ENCODE data around the gene GPHB5. TPM values are rescaled to one million over a fixed set of nuclear protein-coding genes. Genes with fewer than 3 reads are reported as not detected.

GPHB5 gene
- total RNA-seq, 1 experiment from 2014 or later, result not detected

GRCh38 chr14:63297372-63298063 is 21.2 kb downstream of the GPHB5 start:
- ATAC-seq, result no peak
- no TSS peak for BruUV-seq (replicated peaks)
- POLR2A ChIA-PET (ENCODE audit: unreplicated experiment), result interaction anchor here (0.5 kb wide), 1 partner anchor 201 kb away, joined by 3 read pairs; no protein-coding TSS in a partner anchor

GRCh38 chr14:63296060-63296563 is 22.6 kb downstream of the GPHB5 start:
- no peaks in the 10 kb centered on the region for H3F3A ChIP-seq (ENCODE audit: low read length, unreplicated experiment)
- H4K20me1 ChIP-seq (ENCODE audit: low read length), result no peaks in the 10 kb centered on the region
- peaks cover 89% of the 10 kb centered on the region for H3K27me3 ChIP-seq (ENCODE audit: low read length)
- no peak overlapping the region for H3K4me2 ChIP-seq (ENCODE audit: low read length)
- H3K9me2 ChIP-seq (replicated peaks; ENCODE audit: low read length), result no peaks in the 10 kb centered on the region
- CTCF ChIA-PET, result interaction anchor here (0.5 kb wide), 1 partner anchor 238 kb away, joined by 3 read pairs; no protein-coding TSS in a partner anchor
- no peak overlapping the region for H2AFZ ChIP-seq (ENCODE audit: low read length)
- ATAC-seq (no peak), DNase-seq (no peak)
- TF ChIP-seq, protein P1, sequence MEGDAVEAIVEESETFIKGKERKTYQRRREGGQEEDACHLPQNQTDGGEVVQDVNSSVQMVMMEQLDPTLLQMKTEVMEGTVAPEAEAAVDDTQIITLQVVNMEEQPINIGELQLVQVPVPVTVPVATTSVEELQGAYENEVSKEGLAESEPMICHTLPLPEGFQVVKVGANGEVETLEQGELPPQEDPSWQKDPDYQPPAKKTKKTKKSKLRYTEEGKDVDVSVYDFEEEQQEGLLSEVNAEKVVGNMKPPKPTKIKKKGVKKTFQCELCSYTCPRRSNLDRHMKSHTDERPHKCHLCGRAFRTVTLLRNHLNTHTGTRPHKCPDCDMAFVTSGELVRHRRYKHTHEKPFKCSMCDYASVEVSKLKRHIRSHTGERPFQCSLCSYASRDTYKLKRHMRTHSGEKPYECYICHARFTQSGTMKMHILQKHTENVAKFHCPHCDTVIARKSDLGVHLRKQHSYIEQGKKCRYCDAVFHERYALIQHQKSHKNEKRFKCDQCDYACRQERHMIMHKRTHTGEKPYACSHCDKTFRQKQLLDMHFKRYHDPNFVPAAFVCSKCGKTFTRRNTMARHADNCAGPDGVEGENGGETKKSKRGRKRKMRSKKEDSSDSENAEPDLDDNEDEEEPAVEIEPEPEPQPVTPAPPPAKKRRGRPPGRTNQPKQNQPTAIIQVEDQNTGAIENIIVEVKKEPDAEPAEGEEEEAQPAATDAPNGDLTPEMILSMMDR (conservative IDR thresholded peaks at IDR 0.05; ENCODE audit: low read depth, low read length), result no peak
- no peak for TF ChIP-seq EZH2phosphoT487 (IDR thresholded peaks at IDR 0.05; ENCODE audit: borderline replicate concordance, low read length)
- no peak for TF ChIP-seq EZH2 (IDR thresholded peaks at IDR 0.05; ENCODE audit: low read length, unreplicated experiment)
- no peaks in the 10 kb centered on the region for H3K79me2 ChIP-seq (ENCODE audit: low read length)
- no peaks in the 10 kb centered on the region for H3K4me1 ChIP-seq (ENCODE audit: insufficient read depth, low read length)
- no peak overlapping the region for H3K9ac ChIP-seq (ENCODE audit: low read length)
- H3K4me3 ChIP-seq (ENCODE audit: low read length), result no peak overlapping the region
- H3K36me3 ChIP-seq (ENCODE audit: low read depth, low read length), result no peaks in the 10 kb centered on the region
- H3K9me3 ChIP-seq (ENCODE audit: low read length), result no peaks in the 10 kb centered on the region
- POLR2A ChIA-PET (ENCODE audit: unreplicated experiment), result no interaction called here
- intact Hi-C loops (cut with micrococcal nuclease), result no loop called here
- H3K27ac ChIP-seq (ENCODE audit: low read length), result no peak overlapping the region
- no TSS peak for BruUV-seq (replicated peaks)

More at GRCh38 chr14:63297372-63298063, 21.2 kb downstream of the GPHB5 start:
- H3K9ac ChIP-seq (ENCODE audit: low read length), result no peak overlapping the region
- H3K79me2 ChIP-seq (ENCODE audit: low read length), result no peaks in the 10 kb centered on the region
- no peak overlapping the region for H3K27ac ChIP-seq (ENCODE audit: low read length)
- H2AFZ ChIP-seq (ENCODE audit: low read length), result no peak overlapping the region
- H3K9me3 ChIP-seq (ENCODE audit: low read length), result no peaks in the 10 kb centered on the region
- CTCF ChIA-PET, result no interaction called here
- intact Hi-C loops (cut with micrococcal nuclease), result no loop called here
- H3F3A ChIP-seq (ENCODE audit: low read length, unreplicated experiment), result no peaks in the 10 kb centered on the region
- H3K4me3 ChIP-seq (ENCODE audit: low read length), result no peak overlapping the region
- no peak overlapping the region for H3K4me2 ChIP-seq (ENCODE audit: low read length)
- no peaks in the 10 kb centered on the region for H3K4me1 ChIP-seq (ENCODE audit: insufficient read depth, low read length)
- peaks cover 85% of the 10 kb centered on the region for H3K27me3 ChIP-seq (ENCODE audit: low read length)
- no peak for DNase-seq
- no peaks in the 10 kb centered on the region for H3K36me3 ChIP-seq (ENCODE audit: low read depth, low read length)
- no peaks in the 10 kb centered on the region for H3K9me2 ChIP-seq (replicated peaks; ENCODE audit: low read length)
- H4K20me1 ChIP-seq (ENCODE audit: low read length), result no peaks in the 10 kb centered on the region
- TF ChIP-seq EZH2phosphoT487 (IDR thresholded peaks at IDR 0.05; ENCODE audit: borderline replicate concordance, low read length), result no peak
- no peak for TF ChIP-seq EZH2 (IDR thresholded peaks at IDR 0.05; ENCODE audit: low read length, unreplicated experiment)
- TF ChIP-seq, protein P1 (conservative IDR thresholded peaks at IDR 0.05; ENCODE audit: low read depth, low read length), result no peak

- ChIA-PET CTCF (no interaction called here), POLR2A (ENCODE audit: unreplicated experiment) (no interaction called here)
- no peak for ATAC-seq
- Histone ChIP-seq H3K4me2 (ENCODE audit: low read length) (no peak overlapping the region), H4K20me1 (ENCODE audit: low read length) (no peaks in the 10 kb centered on the region), H3K9me3 (ENCODE audit: low read length) (no peaks in the 10 kb centered on the region), H3K4me1 (ENCODE audit: insufficient read depth, low read length) (no peaks in the 10 kb centered on the region), H3K79me2 (ENCODE audit: low read length) (no peaks in the 10 kb centered on the region), H2AFZ (ENCODE audit: low read length) (no peak overlapping the region), H3K4me3 (ENCODE audit: low read length) (no peak overlapping the region), H3F3A (ENCODE audit: low read length, unreplicated experiment) (no peaks in the 10 kb centered on the region), H3K27me3 (ENCODE audit: low read length) (peaks cover 90% of the 10 kb centered on the region), H3K9ac (ENCODE audit: low read length) (no peak overlapping the region), H3K27ac (ENCODE audit: low read length) (no peak overlapping the region), H3K9me2 (replicated peaks; ENCODE audit: low read length) (no peaks in the 10 kb centered on the region), H3K36me3 (ENCODE audit: low read depth, low read length) (no peaks in the 10 kb centered on the region)
- BruUV-seq (replicated peaks), result no TSS peak
- TF ChIP-seq EZH2phosphoT487 (IDR thresholded peaks at IDR 0.05; ENCODE audit: borderline replicate concordance, low read length) (no peak), EZH2 (IDR thresholded peaks at IDR 0.05; ENCODE audit: low read length, unreplicated experiment) (no peak)
- TF ChIP-seq, protein P1 (conservative IDR thresholded peaks at IDR 0.05; ENCODE audit: low read depth, low read length), result no peak
- no peak for DNase-seq
- intact Hi-C loops (cut with micrococcal nuclease), result no loop called here
Observed at GRCh38 chr14:63295231-63295685, 23.5 kb downstream of the GPHB5 start.

Measured in PC-3 (cell line).